Measurements from ENCODE around the gene KAZN.
A peak's percentile ranks its signal among the peaks of the same experiment; 100 is the strongest.

Gene KAZN

GRCh38 chr1:14694589-14694988 is 96.1 kb downstream of the KAZN start:
- no peak for DNase-seq (ENCODE audit: low read depth)
- TF ChIP-seq CTCF (IDR thresholded peaks at IDR 0.05; ENCODE audit: insufficient read depth, low read depth, low read length, missing control alignments), result no peak
- no peak overlapping the region for H3K4me3 ChIP-seq (ENCODE audit: low read depth, low read length)

GRCh38 chr1:14696761-14697160 is 98.3 kb downstream of the KAZN start:
- TF ChIP-seq CTCF (IDR thresholded peaks at IDR 0.05; ENCODE audit: insufficient read depth, low read depth, low read length, missing control alignments), result no peak
- DNase-seq (ENCODE audit: low read depth), result no peak

DNA sequence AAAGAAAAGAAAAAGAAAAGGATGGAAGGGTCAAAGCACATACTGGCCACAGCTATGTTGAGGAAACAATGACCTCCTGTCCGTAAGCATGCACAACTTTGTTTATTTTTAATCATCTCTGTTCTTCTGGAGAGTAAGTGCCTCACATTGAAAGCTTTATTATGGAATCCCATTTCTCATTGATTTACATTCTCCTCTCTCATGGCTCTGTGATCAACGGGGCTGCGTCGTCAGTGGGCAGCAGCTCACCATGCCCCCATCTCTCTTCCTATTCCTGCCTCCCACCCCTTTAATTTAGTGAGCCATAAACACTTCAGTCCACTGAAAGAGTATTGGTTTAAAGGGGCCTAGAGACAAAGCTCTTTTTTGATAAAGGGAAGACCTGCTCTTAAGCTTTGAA is 98.9 kb downstream of the KAZN start:
- no peak for TF ChIP-seq CTCF (IDR thresholded peaks at IDR 0.05; ENCODE audit: insufficient read depth, low read depth, low read length, missing control alignments)
- H3K4me3 ChIP-seq (ENCODE audit: low read depth, low read length), result no peak overlapping the region
- no peak for DNase-seq (ENCODE audit: low read depth)

More at GRCh38 chr1:14696761-14697160, 98.3 kb downstream of the KAZN start:
- no peak overlapping the region for H3K4me3 ChIP-seq (ENCODE audit: low read depth, low read length)

- H3K4me3 ChIP-seq (ENCODE audit: low read depth, low read length), result no peak overlapping the region
- DNase-seq (ENCODE audit: low read depth), result no peak
- TF ChIP-seq CTCF (IDR thresholded peaks at IDR 0.05; ENCODE audit: insufficient read depth, low read depth, low read length, missing control alignments), result no peak
These were observed 99.8 kb downstream of the KAZN start for GRCh38 chr1:14698314-14698713.

DNA sequence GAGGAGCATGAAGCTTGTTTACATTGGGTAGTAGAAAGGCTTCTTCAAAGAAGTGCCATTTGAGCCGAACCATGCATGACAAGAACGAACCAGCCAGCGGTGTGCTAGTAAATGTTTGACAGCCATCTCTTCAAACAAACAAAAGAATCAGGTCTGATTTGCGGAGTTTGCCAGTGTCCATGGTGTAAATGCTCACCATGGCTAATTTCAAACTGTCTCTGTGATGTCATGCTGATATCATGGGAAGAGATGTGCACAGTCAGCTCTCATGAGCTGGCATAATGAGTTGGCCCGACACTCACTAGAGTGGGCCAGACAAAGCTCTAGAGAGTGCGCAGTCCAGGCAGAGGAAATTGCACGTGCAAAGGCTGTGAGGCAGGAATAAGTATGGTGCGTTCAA is 101.1 kb downstream of the KAZN start:
- H3K4me3 ChIP-seq (ENCODE audit: low read depth, low read length), result no peak overlapping the region
- DNase-seq (ENCODE audit: low read depth), result no peak
- TF ChIP-seq CTCF (IDR thresholded peaks at IDR 0.05; ENCODE audit: insufficient read depth, low read depth, low read length, missing control alignments), result no peak

- H3K4me3 ChIP-seq (ENCODE audit: low read depth, low read length), result no peak overlapping the region
- DNase-seq (ENCODE audit: low read depth), result peak; percentile 50
- TF ChIP-seq CTCF (IDR thresholded peaks at IDR 0.05; ENCODE audit: insufficient read depth, low read depth, low read length, missing control alignments), result no peak
These were observed 106.4 kb downstream of the KAZN start for GRCh38 chr1:14704846-14705245.

GRCh38 chr1:14705824-14706223 is 107.3 kb downstream of the KAZN start:
- TF ChIP-seq CTCF (IDR thresholded peaks at IDR 0.05; ENCODE audit: insufficient read depth, low read depth, low read length, missing control alignments), result no peak
- H3K4me3 ChIP-seq (ENCODE audit: low read depth, low read length), result no peak overlapping the region
- no peak for DNase-seq (ENCODE audit: low read depth)
